Panc1 (cell line): ENCODE results near the gene TUFM. TPM values are rescaled to one million over a fixed set of nuclear protein-coding genes. Genes with fewer than 3 reads are reported as not detected.
A peak's percentile ranks its signal among the peaks of the same experiment; 100 is the strongest.

Experiments
- ATAC-seq: fragments of 200-7000 bp; cut with Tn5 transposase; 2 replicates; pipeline ENCODE4 v1.9.1; 2020; ENCODE audit warnings: mild to moderate bottlenecking, moderate library complexity
- BruUV-seq: library from RNA; stranded (reverse); fragments of 400-500 nt; replicated peaks from 2 replicates; lab custom pipeline; 2021; lab: Mats Ljungman, UMichigan
- CTCF ChIA-PET: fragments of 300-600 bp; sonication (Branson Sonifier 250); formaldehyde crosslinking; loops from one replicate; lab custom pipeline; 2022; ENCODE audit warnings: antibody characterized with exemption; lab: Charles Lee
- POLR2A ChIA-PET: fragments of 300-600 bp; sonication (Branson Sonifier 250); formaldehyde crosslinking; loops from one replicate; lab custom pipeline; 2022; ENCODE audit warnings: antibody characterized with exemption; lab: Charles Lee
- DNase-seq: peaks from one replicate; pipeline ENCODE4 v3.0.0-alpha.2; 2010; ENCODE audit warnings: low read depth, low spot score
- H3K27ac ChIP-seq: 2 replicates; pipeline ENCODE4 v1.5.1; 2011; ENCODE audit warnings: mild to moderate bottlenecking, low read length, inconsistent platforms
- H3K27me3 ChIP-seq: fragments of 200-500 bp; sonication (Bioruptor generic); 2 replicates; pipeline ENCODE4 v1.6.0; 2014; ENCODE audit warnings: low read length, inconsistent platforms; ENCODE audit not compliant: control insufficient read depth, insufficient read depth
- H3K36me3 ChIP-seq: fragments of 200-500 bp; sonication (Bioruptor generic); 2 replicates; pipeline ENCODE4 v1.5.1; 2014; ENCODE audit warnings: inconsistent platforms, mild to moderate bottlenecking, low read length, moderate library complexity; ENCODE audit not compliant: control insufficient read depth, insufficient read depth
- H3K4me1 ChIP-seq: 2 replicates; pipeline ENCODE4 v1.5.1; 2011; ENCODE audit warnings: inconsistent platforms, mild to moderate bottlenecking, low read length, moderate library complexity; ENCODE audit not compliant: control insufficient read depth, insufficient read depth
- H3K4me3 ChIP-seq, 2 experiments: 2 replicates each; pipeline ENCODE4 v1.5.1; 2011 to 2012; ENCODE audit warnings: low read depth in 2 of 2, low read length in 2 of 2, mild to moderate bottlenecking in 2 of 2, inconsistent platforms in 1 of 2, moderate library complexity in 1 of 2
- H3K9me3 ChIP-seq: fragments of 200-500 bp; sonication (Bioruptor generic); 2 replicates; pipeline ENCODE4 v1.5.1; 2014; ENCODE audit warnings: low read depth, mild to moderate bottlenecking, inconsistent platforms, low read length, moderate library complexity; ENCODE audit not compliant: control insufficient read depth, insufficient read depth
- CTCF ChIP-seq: fragments of 450-650 bp; IDR thresholded peaks from 2 replicates; pipeline ENCODE4 v1.5.1; 2017; ENCODE audit warnings: mild to moderate bottlenecking
- POLR2AphosphoS5 ChIP-seq: IDR thresholded peaks from 2 replicates; pipeline ENCODE4 v1.6.1; 2012; ENCODE audit warnings: mild to moderate bottlenecking, low read depth, low read length, moderate library complexity
- REST ChIP-seq, 2 experiments: IDR thresholded peaks; 2 replicates each; pipeline ENCODE4 v1.6.1; 2011 to 2012; ENCODE audit warnings: low read depth in 2 of 2, control low read depth in 1 of 2, low read length in 1 of 2, mild to moderate bottlenecking in 1 of 2, moderate library complexity in 1 of 2; ENCODE audit not compliant: insufficient read depth in 1 of 2
- SIN3A ChIP-seq: IDR thresholded peaks from 2 replicates; pipeline ENCODE4 v1.6.1; 2012; ENCODE audit warnings: low read depth, mild to moderate bottlenecking, low read length, moderate library complexity, borderline replicate concordance; ENCODE audit not compliant: insufficient read depth
- TCF7L2 ChIP-seq: IDR thresholded peaks from 2 replicates; pipeline ENCODE4 v1.6.1; 2011; ENCODE audit warnings: mild to moderate bottlenecking, low read depth, low read length, inconsistent platforms
- in situ Hi-C: cut with HindIII; loops from 2 replicates; pipeline ENCODE4 v1.10.0; 2016; ENCODE audit warnings: low sequenced_read_pairs, low pct_unique_long_range_greater_than_20kb
- intact Hi-C: fragments of 100-400 bp; cut with micrococcal nuclease; formaldehyde crosslinking; loops from one replicate; pipeline ENCODE4 v1.10.0; 2022; ENCODE audit not compliant: unreplicated experiment
- total RNA-seq: library from RNA; stranded (reverse); gene quantifications from one replicate; pipeline ENCODE4 v1.2.1, GENCODE V29; 2021; ENCODE audit not compliant: unreplicated experiment

TUFM gene
- total RNA-seq, 1 experiment from 2014 or later, result 231 TPM

GRCh38 chr16:28842696-28843095 lies 3.5 kb downstream of the TUFM start:
- ATAC-seq, result no peak
- Histone ChIP-seq H3K27ac (no peak overlapping the region), H3K36me3 (peaks cover 6% of the 10 kb centered on the region), H3K27me3 (no peaks in the 10 kb centered on the region), H3K4me3 (no peak overlapping the region), H3K9me3 (no peaks in the 10 kb centered on the region), H3K4me1 (peaks cover 6% of the 10 kb centered on the region; the same call in 1 of the 2 replicates)
- POLR2A ChIA-PET, result no interaction called here
- intact Hi-C loops (loop anchor here (10.0 kb wide), 1 partner anchor 102 kb away; no protein-coding TSS in a partner anchor), in situ Hi-C loops (no loop called here)
- CTCF ChIA-PET, result interaction anchor here (0.5 to 0.6 kb wide), 2 partner anchors 54 to 103 kb away, joined by 3 to 6 read pairs; no protein-coding TSS in a partner anchor
- no peak for TF ChIP-seq TCF7L2
- 0 out of 2 replicates have a peak, but pooled peaks have one; percentile 30 for TF ChIP-seq POLR2AphosphoS5
- no peak for TF ChIP-seq SIN3A
- no peak for TF ChIP-seq CTCF
- TF ChIP-seq REST (IDR thresholded peaks at IDR 0.05; ENCODE audit: insufficient read depth in 1 of 2, low read depth in 2 of 2, low read length in 1 of 2), result no peak
- no peak for DNase-seq
- no TSS peak for BruUV-seq

GRCh38 chr16:28839899-28840298 lies 6.2 kb downstream of the TUFM start:
- ChIA-PET POLR2A (no interaction called here), CTCF (no interaction called here)
- intact Hi-C loops, result loop anchor here (10.0 kb wide), 1 partner anchor 105 kb away; no protein-coding TSS in a partner anchor
- in situ Hi-C loops, result no loop called here
- H3K27me3 ChIP-seq, result no peaks in the 10 kb centered on the region
- H3K9me3 ChIP-seq, result no peaks in the 10 kb centered on the region
- BruUV-seq, result no TSS peak
- no peak overlapping the region for H3K4me3 ChIP-seq
- TF ChIP-seq POLR2AphosphoS5 (no peak; the same call in 1 of the 2 replicates), CTCF (no peak), SIN3A (no peak)
- H3K36me3 ChIP-seq, result peaks cover 7% of the 10 kb centered on the region
- H3K27ac ChIP-seq, result no peak overlapping the region
- ATAC-seq, result no peak
- DNase-seq, result no peak
- no peaks in the 10 kb centered on the region for H3K4me1 ChIP-seq
